ENCODE data around the gene PXYLP1. TPM values are rescaled to one million over a fixed set of nuclear protein-coding genes. Genes with fewer than 3 reads are reported as not detected.

The PXYLP1 gene
- total RNA-seq, 2 experiments from 2014 or later: 21.2 to 22.6 TPM

- no peaks in the 10 kb centered on the region for H3K27me3 Mint-ChIP-seq
- Histone ChIP-seq H3K4me3 (ENCODE audit: low read length) (no peak overlapping the region), H3K36me3 (ENCODE audit: insufficient read depth, low read length) (no peaks in the 10 kb centered on the region), H3K4me1 (ENCODE audit: insufficient read depth, low read length) (no peaks in the 10 kb centered on the region), H3K27me3 (ENCODE audit: control insufficient read depth in 1 of 2, insufficient read depth in 2 of 2, low read length in 2 of 2) (no peaks in the 10 kb centered on the region), H3K27ac (ENCODE audit: low read depth in 1 of 2, low read length in 2 of 2) (no peak overlapping the region), H3K9me3 (ENCODE audit: control insufficient read depth in 1 of 2, insufficient read depth in 1 of 2, low read length in 2 of 2) (no peaks in the 10 kb centered on the region)
- ChIA-PET CTCF (interaction anchor here (0.8 kb wide), 1 partner anchor 1156 kb away, joined by 5 read pairs; no protein-coding TSS in a partner anchor), POLR2A (no interaction called here)
- TF ChIP-seq CTCF (IDR thresholded peaks at IDR 0.05): no peak
- no peaks in the 10 kb centered on the region for H3K36me3 Mint-ChIP-seq (ENCODE audit: low read depth)
- no peak for DNase-seq
- no peaks in the 10 kb centered on the region for H3K9me3 Mint-ChIP-seq
- intact Hi-C loops (cut with DNase I, micrococcal nuclease): no loop called here
- no peaks in the 10 kb centered on the region for H3K4me1 Mint-ChIP-seq (ENCODE audit: low read depth)
- H3K27ac Mint-ChIP-seq: no peak overlapping the region
- no peak for ATAC-seq (ENCODE audit: poor library complexity)
- H3K4me3 Mint-ChIP-seq: no peak overlapping the region
Observed at GRCh38 chr3:141341536-141341935, 109.9 kb downstream of the PXYLP1 start.

GRCh38 chr3:141342386-141342785 is 110.8 kb downstream of the PXYLP1 start:
- CTCF ChIA-PET: interaction anchor here (0.7 to 0.8 kb wide), 2 partner anchors 72 to 1155 kb away, joined by 5 to 6 read pairs; no protein-coding TSS in a partner anchor
- Mint-ChIP-seq H3K9me3 (no peaks in the 10 kb centered on the region), H3K4me3 (no peak overlapping the region), H3K36me3 (ENCODE audit: low read depth) (no peaks in the 10 kb centered on the region), H3K27ac (no peak overlapping the region), H3K27me3 (no peaks in the 10 kb centered on the region), H3K4me1 (ENCODE audit: low read depth) (no peaks in the 10 kb centered on the region)
- H3K27me3 ChIP-seq (ENCODE audit: control insufficient read depth in 1 of 2, insufficient read depth in 2 of 2, low read length in 2 of 2): no peaks in the 10 kb centered on the region
- POLR2A ChIA-PET: no interaction called here
- no peaks in the 10 kb centered on the region for H3K9me3 ChIP-seq (ENCODE audit: control insufficient read depth in 1 of 2, insufficient read depth in 1 of 2, low read length in 2 of 2)
- no peak for TF ChIP-seq CTCF (IDR thresholded peaks at IDR 0.05)
- intact Hi-C loops (cut with DNase I, micrococcal nuclease): no loop called here
- H3K36me3 ChIP-seq (ENCODE audit: insufficient read depth, low read length): no peaks in the 10 kb centered on the region
- DNase-seq (no peak), ATAC-seq (ENCODE audit: poor library complexity) (no peak)
- no peak overlapping the region for H3K4me3 ChIP-seq (ENCODE audit: low read length)
- H3K4me1 ChIP-seq (ENCODE audit: insufficient read depth, low read length): no peaks in the 10 kb centered on the region
- H3K27ac ChIP-seq (ENCODE audit: low read depth in 1 of 2, low read length in 2 of 2): no peak overlapping the region

- H3K4me3 Mint-ChIP-seq: no peak overlapping the region
- ATAC-seq (ENCODE audit: poor library complexity) (no peak), DNase-seq (no peak)
- Histone ChIP-seq H3K4me3 (ENCODE audit: low read length) (no peak overlapping the region), H3K9me3 (ENCODE audit: control insufficient read depth in 1 of 2, insufficient read depth in 1 of 2, low read length in 2 of 2) (no peaks in the 10 kb centered on the region), H3K36me3 (ENCODE audit: insufficient read depth, low read length) (no peaks in the 10 kb centered on the region), H3K27me3 (ENCODE audit: control insufficient read depth in 1 of 2, insufficient read depth in 2 of 2, low read length in 2 of 2) (no peaks in the 10 kb centered on the region), H3K4me1 (ENCODE audit: insufficient read depth, low read length) (no peaks in the 10 kb centered on the region), H3K27ac (ENCODE audit: low read depth in 1 of 2, low read length in 2 of 2) (no peak overlapping the region)
- no peak overlapping the region for H3K27ac Mint-ChIP-seq
- no peak for TF ChIP-seq CTCF (IDR thresholded peaks at IDR 0.05)
- intact Hi-C loops (cut with DNase I, micrococcal nuclease): no loop called here
- no peaks in the 10 kb centered on the region for H3K4me1 Mint-ChIP-seq (ENCODE audit: low read depth)
- no peaks in the 10 kb centered on the region for H3K36me3 Mint-ChIP-seq (ENCODE audit: low read depth)
- ChIA-PET POLR2A (no interaction called here), CTCF (interaction anchor here (0.7 kb wide), 1 partner anchor 72 kb away, joined by 6 read pairs; no protein-coding TSS in a partner anchor)
- H3K27me3 Mint-ChIP-seq: no peaks in the 10 kb centered on the region
- no peaks in the 10 kb centered on the region for H3K9me3 Mint-ChIP-seq
Observed at GRCh38 chr3:141343077-141343476, 111.5 kb downstream of the PXYLP1 start.
